ENCODE measurements around the gene GRB10.

GRB10 gene

DNA sequence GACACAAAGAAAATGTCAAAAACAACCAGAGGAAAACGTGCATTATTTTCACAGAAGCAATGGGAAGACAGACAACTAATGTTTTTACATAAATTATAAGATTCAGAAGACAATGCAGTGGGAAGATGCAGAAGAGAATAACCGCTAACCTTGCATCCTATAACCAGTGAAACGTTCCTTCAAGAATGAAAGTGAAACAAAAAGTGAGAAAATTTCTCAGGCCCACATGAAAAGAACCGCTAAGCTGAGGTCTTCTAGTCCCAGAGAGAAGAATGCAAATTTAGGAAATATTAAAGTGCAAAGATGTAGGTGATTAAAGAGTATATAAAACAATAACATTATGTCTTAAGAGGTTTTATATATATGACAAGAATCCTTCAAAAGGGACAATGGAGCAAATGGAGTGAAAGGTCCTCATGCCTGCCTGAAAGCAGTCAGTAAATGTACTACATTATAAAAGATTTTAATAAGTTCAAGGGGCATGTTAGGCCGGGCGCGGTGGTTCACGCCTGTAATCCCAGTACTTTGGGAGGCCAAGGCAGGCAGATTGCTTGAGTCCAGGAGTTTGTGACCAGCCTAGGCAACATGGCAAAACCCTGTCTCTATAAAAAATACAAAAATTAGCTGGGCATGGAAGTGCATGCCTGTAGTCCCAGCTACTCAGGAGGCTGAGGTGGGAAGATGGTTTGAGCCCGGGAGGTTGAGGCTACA is 174.3 kb downstream of the GRB10 start:
- TF ChIP-seq, protein P1, sequence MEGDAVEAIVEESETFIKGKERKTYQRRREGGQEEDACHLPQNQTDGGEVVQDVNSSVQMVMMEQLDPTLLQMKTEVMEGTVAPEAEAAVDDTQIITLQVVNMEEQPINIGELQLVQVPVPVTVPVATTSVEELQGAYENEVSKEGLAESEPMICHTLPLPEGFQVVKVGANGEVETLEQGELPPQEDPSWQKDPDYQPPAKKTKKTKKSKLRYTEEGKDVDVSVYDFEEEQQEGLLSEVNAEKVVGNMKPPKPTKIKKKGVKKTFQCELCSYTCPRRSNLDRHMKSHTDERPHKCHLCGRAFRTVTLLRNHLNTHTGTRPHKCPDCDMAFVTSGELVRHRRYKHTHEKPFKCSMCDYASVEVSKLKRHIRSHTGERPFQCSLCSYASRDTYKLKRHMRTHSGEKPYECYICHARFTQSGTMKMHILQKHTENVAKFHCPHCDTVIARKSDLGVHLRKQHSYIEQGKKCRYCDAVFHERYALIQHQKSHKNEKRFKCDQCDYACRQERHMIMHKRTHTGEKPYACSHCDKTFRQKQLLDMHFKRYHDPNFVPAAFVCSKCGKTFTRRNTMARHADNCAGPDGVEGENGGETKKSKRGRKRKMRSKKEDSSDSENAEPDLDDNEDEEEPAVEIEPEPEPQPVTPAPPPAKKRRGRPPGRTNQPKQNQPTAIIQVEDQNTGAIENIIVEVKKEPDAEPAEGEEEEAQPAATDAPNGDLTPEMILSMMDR (IDR thresholded peaks at IDR 0.05; ENCODE audit: insufficient read depth, missing control alignments): no peak
- no peak for DNase-seq (ENCODE audit: insufficient read length, low spot score)
- FAIRE-seq: no peak

DNA sequence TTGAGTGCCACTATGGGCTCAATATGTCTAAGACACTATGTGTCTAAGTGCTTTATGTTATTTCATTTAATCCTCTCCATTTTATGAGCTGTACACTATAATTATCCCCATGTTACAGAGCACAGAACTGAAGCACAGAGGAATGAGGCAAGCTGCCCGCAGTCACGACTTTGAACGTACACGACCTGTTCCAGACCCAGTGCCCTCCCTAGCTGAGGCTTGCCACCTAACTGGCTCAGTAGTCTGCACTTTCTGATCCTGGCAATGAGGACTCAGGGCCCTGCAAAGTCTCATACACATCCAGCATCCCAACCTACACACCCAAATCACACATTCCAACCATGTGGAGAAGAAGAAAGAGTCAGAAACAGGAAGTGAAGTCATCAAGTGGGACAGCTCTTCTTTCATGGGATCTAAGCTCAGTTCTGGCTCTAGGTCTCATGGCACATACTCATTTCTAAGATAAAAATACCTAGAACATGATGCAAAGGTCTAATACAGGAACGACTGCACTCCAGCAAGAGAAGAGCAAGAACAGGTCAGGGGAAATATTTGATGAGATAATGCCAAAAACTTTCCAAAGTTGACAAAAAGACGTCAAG is 175.1 kb downstream of the GRB10 start:
- no peak for DNase-seq (ENCODE audit: insufficient read length, low spot score)
- no peak for FAIRE-seq
- TF ChIP-seq, protein P1 (IDR thresholded peaks at IDR 0.05; ENCODE audit: insufficient read depth, missing control alignments): no peak

DNA sequence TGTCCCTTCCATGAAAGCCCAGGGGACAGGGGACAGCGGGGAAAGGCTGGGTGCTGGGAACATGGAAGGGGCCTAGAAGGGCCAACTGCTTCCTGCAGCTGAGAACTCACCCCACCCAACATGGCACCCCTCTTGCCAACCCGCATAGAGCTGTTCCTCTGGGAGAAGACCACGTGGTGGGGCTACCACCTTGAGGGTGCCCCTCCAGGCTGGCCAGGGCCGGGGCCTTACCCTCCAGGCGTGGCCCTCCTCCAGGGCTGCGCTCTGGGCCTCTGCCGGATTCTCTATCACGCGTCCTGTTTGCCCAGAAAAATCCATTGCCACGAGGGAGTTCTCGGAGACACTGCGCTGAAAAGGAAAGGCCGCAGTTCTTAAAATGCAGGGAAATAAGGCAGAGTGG is 177.6 kb downstream of the GRB10 start:
- FAIRE-seq (no peak), DNase-seq (ENCODE audit: insufficient read length, low spot score) (no peak)
- TF ChIP-seq, protein P1 (IDR thresholded peaks at IDR 0.05; ENCODE audit: insufficient read depth, missing control alignments): no peak

DNA sequence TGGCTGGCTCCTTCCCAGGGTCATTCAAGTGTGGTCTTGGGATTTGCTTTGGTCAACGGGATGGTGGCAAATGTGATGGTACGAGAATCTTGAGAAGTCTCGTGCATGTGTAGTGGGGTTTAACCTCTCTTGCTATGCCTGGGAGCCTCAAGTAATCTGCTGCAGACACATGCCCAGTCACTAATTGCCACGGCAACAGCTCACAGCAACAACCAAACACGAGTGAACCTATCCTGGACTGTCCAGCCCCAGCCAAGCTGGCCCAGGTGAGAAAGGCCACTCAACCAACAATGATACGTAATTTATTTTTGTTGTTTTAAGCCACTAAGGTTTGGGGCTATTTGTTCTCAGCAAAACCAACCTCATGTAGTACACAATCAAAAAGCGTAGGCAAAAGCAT is 179.4 kb downstream of the GRB10 start:
- TF ChIP-seq, protein P1 (IDR thresholded peaks at IDR 0.05; ENCODE audit: insufficient read depth, missing control alignments): no peak
- FAIRE-seq (no peak), DNase-seq (ENCODE audit: insufficient read length, low spot score) (no peak)

DNA sequence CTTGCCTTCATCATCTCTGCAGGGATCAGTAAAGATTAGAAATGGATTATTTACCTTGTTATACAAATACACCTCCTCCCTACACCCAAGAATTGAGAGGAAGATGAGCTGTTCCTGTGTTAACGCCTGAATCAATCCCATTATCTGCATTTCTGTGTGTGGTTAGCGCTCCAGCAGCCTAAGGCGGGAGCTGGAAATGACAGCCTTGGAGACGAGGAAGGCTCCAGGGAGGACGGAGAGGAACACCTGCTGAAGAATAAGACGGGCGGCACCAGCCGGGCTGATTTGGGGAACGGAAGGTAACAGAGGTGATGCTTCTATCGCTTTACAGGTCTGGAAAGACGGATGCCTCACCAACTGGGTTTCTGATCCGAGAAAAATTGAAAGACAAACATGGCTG is 183.3 kb downstream of the GRB10 start:
- TF ChIP-seq, protein P1 (IDR thresholded peaks at IDR 0.05; ENCODE audit: insufficient read depth, missing control alignments): no peak

DNA sequence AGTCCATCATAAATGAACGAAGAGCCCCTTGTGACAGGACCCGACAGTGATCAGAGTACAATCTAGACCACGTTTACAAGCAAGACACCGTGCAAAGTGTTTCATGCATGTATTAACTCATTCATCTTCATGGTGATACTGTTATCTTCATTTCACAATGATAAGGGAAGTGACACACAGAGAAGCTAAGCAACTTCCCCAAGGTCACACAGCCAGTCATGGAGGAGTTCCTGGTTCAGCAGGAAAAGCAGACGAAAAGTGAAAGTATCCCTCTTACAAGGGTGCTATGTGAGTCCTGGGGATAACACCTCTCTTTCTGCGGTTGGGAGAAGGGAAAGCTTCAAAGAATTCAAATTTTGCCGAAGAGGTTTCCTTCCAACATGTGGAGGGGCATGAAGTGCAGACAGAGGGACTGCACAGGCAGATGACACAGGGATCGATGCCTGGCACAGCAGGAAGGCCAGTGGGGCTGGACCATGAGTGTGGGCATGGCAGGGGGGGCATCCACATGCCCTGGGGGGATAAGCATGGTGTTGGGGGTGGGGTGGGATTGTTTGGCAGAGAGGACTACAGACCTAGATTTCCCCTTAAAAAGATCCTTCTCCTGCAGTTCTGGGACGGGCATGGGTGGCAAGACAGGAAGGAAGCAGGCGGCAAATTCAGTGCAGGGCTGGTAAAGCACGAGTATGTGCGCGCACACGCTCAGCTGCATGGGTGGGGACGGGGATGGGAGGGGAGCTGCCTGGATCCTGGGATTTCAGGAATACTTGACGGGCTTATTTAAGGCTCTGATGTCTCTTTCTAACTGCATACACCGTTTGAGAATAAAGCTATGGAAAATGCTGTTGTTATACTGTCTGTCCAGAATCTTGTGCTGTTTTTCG is 184.0 kb downstream of the GRB10 start:
- DNase-seq (ENCODE audit: insufficient read length, low spot score) (no peak), FAIRE-seq (no peak)
- TF ChIP-seq, protein P1 (IDR thresholded peaks at IDR 0.05; ENCODE audit: insufficient read depth, missing control alignments): no peak

More for the DNA sequence above, 183.3 kb downstream of the GRB10 start:
- peak; percentile 68 for FAIRE-seq
- no peak for DNase-seq (ENCODE audit: insufficient read length, low spot score)

Measured in D721Med (cell line).